ENCODE data around the gene PKNOX2. TPM values are rescaled to one million over a fixed set of nuclear protein-coding genes. Genes with fewer than 3 reads are reported as not detected.

Gene PKNOX2
- total RNA-seq, 1 donor from 2014 or later: 3.4 TPM

GRCh38 chr11:125202977-125203376 lies 38.4 kb downstream of the PKNOX2 start:
- no peak overlapping the region for H3K27ac ChIP-seq
- no peak overlapping the region for H3K4me3 ChIP-seq
- H3K27me3 ChIP-seq: no peaks in the 10 kb centered on the region
- H3K4me1 ChIP-seq: no peaks in the 10 kb centered on the region
- TF ChIP-seq CTCF (IDR thresholded peaks at IDR 0.05) (no peak), POLR2A (IDR thresholded peaks at IDR 0.05) (no peak), POLR2AphosphoS5 (IDR thresholded peaks at IDR 0.05; ENCODE audit: insufficient read depth in 1 of 2, low read depth in 1 of 2) (no peak)
- no peaks in the 10 kb centered on the region for H3K9me3 ChIP-seq
- DNase-seq (ENCODE audit: extremely low spot score in 2 of 2): no peak
- intact Hi-C loops (cut with DNase I): no loop called here
- H3K36me3 ChIP-seq: no peaks in the 10 kb centered on the region

- Histone ChIP-seq H3K27me3 (no peaks in the 10 kb centered on the region), H3K36me3 (no peaks in the 10 kb centered on the region), H3K9me3 (no peaks in the 10 kb centered on the region), H3K4me1 (peaks cover 4% of the 10 kb centered on the region), H3K4me3 (no peak overlapping the region), H3K27ac (no peak overlapping the region)
- intact Hi-C loops (cut with DNase I): no loop called here
- TF ChIP-seq POLR2A (IDR thresholded peaks at IDR 0.05): no peak
- no peak for TF ChIP-seq POLR2AphosphoS5 (IDR thresholded peaks at IDR 0.05; ENCODE audit: insufficient read depth in 1 of 2, low read depth in 1 of 2)
- no peak for TF ChIP-seq CTCF (IDR thresholded peaks at IDR 0.05)
- DNase-seq (ENCODE audit: extremely low spot score in 2 of 2): no peak
These were observed 43.4 kb downstream of the PKNOX2 start for GRCh38 chr11:125207866-125208425.

- TF ChIP-seq POLR2AphosphoS5 (IDR thresholded peaks at IDR 0.05; ENCODE audit: insufficient read depth in 1 of 2, low read depth in 1 of 2) (no peak), POLR2A (IDR thresholded peaks at IDR 0.05) (no peak), CTCF (IDR thresholded peaks at IDR 0.05) (no peak)
- no peak overlapping the region for H3K27ac ChIP-seq
- H3K9me3 ChIP-seq: no peaks in the 10 kb centered on the region
- peaks cover 4% of the 10 kb centered on the region for H3K4me1 ChIP-seq
- intact Hi-C loops (cut with DNase I): no loop called here
- no peaks in the 10 kb centered on the region for H3K36me3 ChIP-seq
- H3K27me3 ChIP-seq: no peaks in the 10 kb centered on the region
- DNase-seq (ENCODE audit: extremely low spot score in 2 of 2): no peak
- no peak overlapping the region for H3K4me3 ChIP-seq
These were observed 45.5 kb downstream of the PKNOX2 start for GRCh38 chr11:125210066-125210465.

GRCh38 chr11:125211191-125211947 lies 46.8 kb downstream of the PKNOX2 start:
- Histone ChIP-seq H3K27me3 (no peaks in the 10 kb centered on the region), H3K36me3 (no peaks in the 10 kb centered on the region), H3K4me1 (peaks cover 4% of the 10 kb centered on the region), H3K9me3 (no peaks in the 10 kb centered on the region), H3K4me3 (no peak overlapping the region), H3K27ac (no peak overlapping the region)
- no peak for TF ChIP-seq POLR2AphosphoS5 (IDR thresholded peaks at IDR 0.05; ENCODE audit: insufficient read depth in 1 of 2, low read depth in 1 of 2)
- TF ChIP-seq CTCF (IDR thresholded peaks at IDR 0.05): no peak
- no peak for TF ChIP-seq POLR2A (IDR thresholded peaks at IDR 0.05)
- no peak for DNase-seq (ENCODE audit: extremely low spot score in 2 of 2)
- intact Hi-C loops (cut with DNase I): no loop called here

GRCh38 chr11:125211948-125212340 lies 47.4 kb downstream of the PKNOX2 start:
- no peak overlapping the region for H3K27ac ChIP-seq

More at GRCh38 chr11:125211948-125212340, 47.4 kb downstream of the PKNOX2 start:
- Histone ChIP-seq H3K36me3 (no peaks in the 10 kb centered on the region), H3K9me3 (no peaks in the 10 kb centered on the region), H3K4me3 (no peak overlapping the region), H3K4me1 (peaks cover 4% of the 10 kb centered on the region), H3K27me3 (no peaks in the 10 kb centered on the region)
- no peak for DNase-seq (ENCODE audit: extremely low spot score in 2 of 2)
- TF ChIP-seq POLR2A (IDR thresholded peaks at IDR 0.05) (no peak), POLR2AphosphoS5 (IDR thresholded peaks at IDR 0.05; ENCODE audit: insufficient read depth in 1 of 2, low read depth in 1 of 2) (no peak), CTCF (IDR thresholded peaks at IDR 0.05) (no peak)
- intact Hi-C loops (cut with DNase I): no loop called here

Data from vagina (tissue), 2 donors.